T-helper 2 cell treated with Interferon-gamma antibody and Interleukin-4, amounts not matched to agents 5 μg/mL and 100 μg/mL, for 36 hours (primary cell): ENCODE data around the gene PHLDB1.
"Not testable (repeated sequence)": the region's sequence is repeated elsewhere in the genome, so short reads cannot be mapped to it uniquely, and the experiment has no call there.

Source experiments
- DNase-seq: peaks from one replicate; pipeline ENCODE4 v3.0.0; 2021; ENCODE audit warnings: low spot score
- H3K27ac Mint-ChIP-seq: one replicate; pipeline ENCODE4 v1.8.0; 2021; ENCODE audit warnings: mild to moderate bottlenecking, mixed read lengths
- H3K27me3 Mint-ChIP-seq: one replicate; pipeline ENCODE4 v1.8.0; 2021; ENCODE audit warnings: low read depth, mixed read lengths
- H3K36me3 Mint-ChIP-seq: one replicate; pipeline ENCODE4 v1.8.0; 2021; ENCODE audit warnings: low read depth, mixed read lengths
- H3K4me1 Mint-ChIP-seq: one replicate; pipeline ENCODE4 v1.8.0; 2021; ENCODE audit warnings: low read depth, mixed read lengths
- H3K4me3 Mint-ChIP-seq: one replicate; pipeline ENCODE4 v1.8.0; 2022; ENCODE audit warnings: mild to moderate bottlenecking, moderate library complexity, mixed read lengths
- H3K9me3 Mint-ChIP-seq: one replicate; pipeline ENCODE4 v1.8.0; 2021; ENCODE audit warnings: mixed read lengths

Gene PHLDB1

DNA sequence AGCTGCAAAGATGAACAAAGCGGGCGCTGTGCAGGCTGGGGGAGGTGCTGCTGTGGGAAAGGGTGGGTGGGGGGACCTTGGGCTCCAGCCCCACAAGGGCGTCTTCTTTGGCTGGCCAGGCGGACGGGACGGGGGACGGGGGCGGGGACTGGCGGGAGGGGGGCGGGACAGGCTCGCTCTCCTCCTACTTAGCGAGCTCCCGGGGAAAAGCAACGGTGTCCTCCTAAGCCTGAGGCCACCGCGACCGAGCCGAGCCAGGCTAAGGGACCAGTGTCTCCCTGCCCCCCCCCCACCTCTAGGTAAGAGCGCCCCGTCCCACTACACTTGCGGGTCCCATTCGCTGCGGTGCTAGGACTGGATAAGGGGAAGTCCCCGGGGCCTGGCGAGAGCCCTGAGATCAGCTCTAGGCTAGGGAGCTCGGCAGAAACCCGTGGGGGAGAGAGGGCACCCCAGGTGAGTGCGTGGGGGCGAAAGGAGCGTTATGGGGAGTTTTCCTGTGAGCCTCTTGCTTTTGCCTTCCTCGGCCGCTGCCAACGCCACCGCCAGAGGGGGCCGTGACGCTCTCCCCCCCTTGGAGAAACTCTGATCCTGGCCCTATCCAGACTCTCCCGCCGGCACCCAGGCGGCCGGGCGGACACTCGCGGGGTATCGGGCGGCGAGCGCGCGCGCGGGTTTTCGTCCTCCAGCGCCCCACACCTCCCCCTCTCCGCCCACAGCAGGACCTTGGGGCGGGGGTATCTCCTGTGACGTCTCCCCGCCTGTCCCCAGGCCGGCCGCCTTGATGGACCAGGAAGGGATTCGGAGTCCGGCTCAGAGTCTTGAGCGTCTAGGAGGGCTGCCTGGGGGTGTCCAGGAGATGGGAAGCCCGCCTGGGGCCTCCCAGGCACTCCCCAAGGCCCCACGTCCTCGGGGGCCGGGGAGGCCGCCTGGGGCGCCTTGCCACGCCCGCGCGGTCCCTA lies at the start of gene PHLDB1:
Gene PHLDB1, plus strand, starts transcription at position 215 of the 959 bp plus-strand sequence. CDS start 6,222 bp downstream, outside the sequence.
- peaks cover 19% of the 10 kb centered on the region for H3K4me1 Mint-ChIP-seq
- H3K36me3 Mint-ChIP-seq: peaks cover 4% of the 10 kb centered on the region
- no peak within 1 kb of the TSS for H3K27ac Mint-ChIP-seq
- H3K4me3 Mint-ChIP-seq: peak within 1 kb of the TSS; percentile 77
- H3K9me3 Mint-ChIP-seq: no peaks in the 10 kb centered on the region
- peaks cover 43% of the 10 kb centered on the region for H3K27me3 Mint-ChIP-seq
- DNase-seq: peak; percentile 30

GRCh38 chr11:118560806-118561205 lies 46.6 kb upstream of the PHLDB1 start:
- DNase-seq: no peak
- peaks cover 2% of the 10 kb centered on the region for H3K36me3 Mint-ChIP-seq
- no peaks in the 10 kb centered on the region for H3K9me3 Mint-ChIP-seq
- peaks cover 7% of the 10 kb centered on the region for H3K4me1 Mint-ChIP-seq
- H3K4me3 Mint-ChIP-seq: no peak overlapping the region
- H3K27ac Mint-ChIP-seq: no peak overlapping the region
- no peaks in the 10 kb centered on the region for H3K27me3 Mint-ChIP-seq

GRCh38 chr11:118565051-118565450 lies 42.4 kb upstream of the PHLDB1 start:
- peak overlapping the region; percentile 71 for H3K27ac Mint-ChIP-seq
- DNase-seq: no peak
- H3K27me3 Mint-ChIP-seq: no peaks in the 10 kb centered on the region
- no peaks in the 10 kb centered on the region for H3K36me3 Mint-ChIP-seq
- peaks cover 11% of the 10 kb centered on the region for H3K4me1 Mint-ChIP-seq
- peak overlapping the region; percentile 73 for H3K4me3 Mint-ChIP-seq
- H3K9me3 Mint-ChIP-seq: no peaks in the 10 kb centered on the region

- Mint-ChIP-seq H3K36me3 (peaks cover 14% of the 10 kb centered on the region), H3K4me1 (peaks cover 28% of the 10 kb centered on the region), H3K27ac (no peak overlapping the region), H3K9me3 (no peaks in the 10 kb centered on the region), H3K27me3 (no peaks in the 10 kb centered on the region), H3K4me3 (no peak overlapping the region)
- no peak for DNase-seq
Observed at GRCh38 chr11:118569670-118570069, 37.7 kb upstream of the PHLDB1 start.

DNA sequence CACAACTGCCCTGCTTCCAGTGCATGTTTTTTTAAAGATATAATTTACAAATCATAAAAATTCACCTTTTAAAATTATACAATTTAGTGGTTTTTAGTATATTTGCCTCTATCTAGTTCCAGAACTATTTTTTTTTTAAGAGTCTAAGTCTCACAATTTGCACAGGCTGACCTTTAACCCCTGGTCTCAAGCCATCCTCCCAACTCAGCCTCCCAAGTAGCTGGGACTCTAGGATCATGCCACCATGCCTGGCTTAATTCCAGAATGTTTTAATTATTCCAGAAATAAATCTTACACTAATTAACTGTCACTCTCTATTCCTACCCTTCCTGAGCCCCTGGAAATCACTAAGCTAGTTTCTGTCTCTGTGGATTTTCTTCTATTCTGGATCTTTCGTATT lies 36.6 kb upstream of the PHLDB1 start:
- H3K27ac Mint-ChIP-seq: no peak overlapping the region

GRCh38 chr11:118571701-118572060 lies 35.7 kb upstream of the PHLDB1 start:
- H3K4me1 Mint-ChIP-seq: peaks cover 31% of the 10 kb centered on the region
- peak; percentile 7 for DNase-seq
- H3K27ac Mint-ChIP-seq: peak overlapping the region; percentile 89
- H3K4me3 Mint-ChIP-seq: peak overlapping the region; percentile 93
- H3K9me3 Mint-ChIP-seq, H3K27me3 Mint-ChIP-seq: not testable (repeated sequence)
- peaks cover 20% of the 10 kb centered on the region for H3K36me3 Mint-ChIP-seq

More for the DNA sequence above, 36.6 kb upstream of the PHLDB1 start:
- H3K4me1 Mint-ChIP-seq: peaks cover 32% of the 10 kb centered on the region
- H3K36me3 Mint-ChIP-seq: peaks cover 17% of the 10 kb centered on the region
- no peak overlapping the region for H3K4me3 Mint-ChIP-seq
- H3K27me3 Mint-ChIP-seq: no peaks in the 10 kb centered on the region
- H3K9me3 Mint-ChIP-seq: no peaks in the 10 kb centered on the region
- no peak for DNase-seq

GRCh38 chr11:118572061-118572980 lies 35.1 kb upstream of the PHLDB1 start, which contains the start of gene ARCN1:
TSS of gene ARCN1 (plus strand) at chr11:118572409. CDS start at chr11:118572548, 139 bp downstream.
- H3K9me3 Mint-ChIP-seq: no peaks in the 10 kb centered on the region
- H3K27ac Mint-ChIP-seq: peak within 1 kb of the TSS; percentile 89
- H3K4me3 Mint-ChIP-seq: peak within 1 kb of the TSS; percentile 93
- DNase-seq: peak; percentile 69
- no peaks in the 10 kb centered on the region for H3K27me3 Mint-ChIP-seq
- peaks cover 21% of the 10 kb centered on the region for H3K36me3 Mint-ChIP-seq
- peaks cover 35% of the 10 kb centered on the region for H3K4me1 Mint-ChIP-seq

DNA sequence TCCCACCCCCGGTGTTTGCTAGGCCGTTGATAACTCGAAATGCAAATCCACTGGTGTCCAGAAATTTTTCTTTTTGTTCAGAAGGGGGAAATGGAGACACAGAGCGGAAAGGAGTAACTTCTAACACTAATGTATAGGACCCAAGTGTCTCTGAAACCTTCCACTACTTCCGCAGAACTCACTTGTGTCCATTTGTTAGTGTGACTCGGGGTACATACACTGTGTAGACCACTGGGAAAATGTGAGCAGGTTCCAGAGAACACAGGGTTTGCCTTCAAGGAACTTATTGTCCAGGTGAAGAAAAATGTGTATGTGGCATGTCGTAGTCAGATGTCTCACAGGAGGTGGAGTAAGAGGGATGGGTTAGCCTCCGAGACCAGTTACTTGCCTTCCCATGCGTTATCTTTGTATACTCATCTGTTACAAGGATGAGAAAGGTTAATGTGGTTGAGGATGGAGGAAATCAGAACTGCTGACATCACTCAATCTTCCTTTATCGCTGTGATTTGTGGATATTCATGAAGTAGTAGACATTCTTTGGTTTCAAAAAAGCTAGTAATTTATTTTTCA lies 34.3 kb upstream of the PHLDB1 start:
- Mint-ChIP-seq H3K27me3 (no peaks in the 10 kb centered on the region), H3K4me1 (peaks cover 39% of the 10 kb centered on the region), H3K36me3 (peaks cover 24% of the 10 kb centered on the region), H3K27ac (peak overlapping the region; percentile 89), H3K9me3 (no peaks in the 10 kb centered on the region), H3K4me3 (peak overlapping the region; percentile 93)
- DNase-seq: peak; percentile 53

DNA sequence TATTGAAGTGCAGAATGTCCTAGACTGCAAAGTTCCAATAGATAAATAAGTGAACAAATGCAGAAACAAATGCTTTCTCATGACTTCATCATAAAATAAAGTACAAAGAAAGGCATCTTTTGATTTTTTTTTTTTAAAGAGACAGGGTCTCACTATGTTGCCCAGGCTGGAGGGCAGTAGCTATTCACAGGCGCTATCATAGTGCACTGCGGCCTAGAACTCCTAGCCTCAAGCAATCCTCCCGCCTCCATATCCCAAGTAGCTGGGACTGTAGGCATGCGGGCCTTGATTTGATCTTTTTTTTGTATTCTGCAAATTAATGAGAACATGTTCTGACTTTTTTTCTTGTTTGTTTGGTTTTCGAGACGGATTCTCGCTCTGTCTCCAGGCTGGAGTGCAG lies 32.8 kb upstream of the PHLDB1 start:
- Mint-ChIP-seq H3K4me1 (peaks cover 39% of the 10 kb centered on the region), H3K9me3 (no peaks in the 10 kb centered on the region), H3K27me3 (no peaks in the 10 kb centered on the region), H3K4me3 (peak overlapping the region; percentile 45), H3K27ac (no peak overlapping the region), H3K36me3 (peaks cover 31% of the 10 kb centered on the region)
- no peak for DNase-seq

DNA sequence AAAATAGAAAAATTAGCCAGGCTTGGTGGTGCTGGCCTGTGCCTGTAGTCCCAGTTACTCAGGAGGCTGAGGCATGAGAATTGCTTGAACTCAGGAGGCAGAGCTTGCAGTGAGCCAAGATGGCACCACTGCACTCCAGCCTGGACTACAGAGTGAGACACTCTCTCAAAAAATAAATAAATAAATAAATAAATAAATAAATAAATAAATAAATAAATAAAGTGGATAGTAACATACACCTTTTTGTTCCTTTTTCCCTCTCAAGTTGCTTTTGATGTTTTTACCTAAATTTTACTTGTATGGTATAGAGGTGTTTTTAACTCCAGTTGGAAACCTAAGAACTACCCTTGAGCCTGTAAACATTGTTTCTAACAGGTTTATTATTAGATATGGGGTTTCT lies 29.4 kb upstream of the PHLDB1 start:
- not testable (repeated sequence) for H3K27me3 Mint-ChIP-seq
- peaks cover 32% of the 10 kb centered on the region for H3K36me3 Mint-ChIP-seq

DNA sequence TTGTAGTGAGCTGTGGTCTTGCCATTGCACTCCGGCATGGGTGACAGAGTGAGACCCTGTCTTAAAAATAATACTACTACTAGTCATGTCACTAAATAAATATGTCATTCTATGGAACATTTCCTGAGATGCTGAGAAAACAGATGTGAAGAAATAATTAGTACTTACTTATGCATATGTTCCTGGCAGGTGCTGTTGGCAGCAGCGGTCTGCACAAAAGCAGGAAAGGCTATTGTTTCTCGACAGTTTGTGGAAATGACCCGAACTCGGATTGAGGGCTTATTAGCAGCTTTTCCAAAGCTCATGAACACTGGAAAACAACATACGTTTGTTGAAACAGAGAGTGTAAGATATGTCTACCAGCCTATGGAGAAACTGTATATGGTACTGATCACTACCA lies 26.4 kb upstream of the PHLDB1 start:
- no peak overlapping the region for H3K27ac Mint-ChIP-seq
- H3K9me3 Mint-ChIP-seq: no peaks in the 10 kb centered on the region
- no peak for DNase-seq
- H3K36me3 Mint-ChIP-seq: peaks cover 39% of the 10 kb centered on the region
- H3K27me3 Mint-ChIP-seq: no peaks in the 10 kb centered on the region
- peaks cover 10% of the 10 kb centered on the region for H3K4me1 Mint-ChIP-seq
- H3K4me3 Mint-ChIP-seq: no peak overlapping the region

More for the DNA sequence above, 29.4 kb upstream of the PHLDB1 start:
- not testable (repeated sequence) for H3K9me3 Mint-ChIP-seq, H3K4me3 Mint-ChIP-seq, DNase-seq, H3K27ac Mint-ChIP-seq
- peaks cover 32% of the 10 kb centered on the region for H3K4me1 Mint-ChIP-seq

- H3K27ac Mint-ChIP-seq: no peak overlapping the region
- DNase-seq: no peak
- H3K27me3 Mint-ChIP-seq: no peaks in the 10 kb centered on the region
- H3K4me3 Mint-ChIP-seq: no peak overlapping the region
- no peaks in the 10 kb centered on the region for H3K9me3 Mint-ChIP-seq
- no peaks in the 10 kb centered on the region for H3K4me1 Mint-ChIP-seq
- H3K36me3 Mint-ChIP-seq: peaks cover 53% of the 10 kb centered on the region
Observed at GRCh38 chr11:118587952-118588351, 19.5 kb upstream of the PHLDB1 start.

GRCh38 chr11:118592616-118593367 lies 14.6 kb upstream of the PHLDB1 start:
- Mint-ChIP-seq H3K4me1 (peaks cover 11% of the 10 kb centered on the region), H3K27ac (no peak overlapping the region), H3K4me3 (no peak overlapping the region), H3K36me3 (peaks cover 55% of the 10 kb centered on the region), H3K9me3 (no peaks in the 10 kb centered on the region), H3K27me3 (no peaks in the 10 kb centered on the region)
- DNase-seq: no peak
